Measurements from ENCODE around the gene GIGYF1. TPM values are rescaled to one million over a fixed set of nuclear protein-coding genes. Genes with fewer than 3 reads are reported as not detected.

The GIGYF1 gene
- total and polyA plus RNA-seq, 2 of the 8 experiments (the other 6 are each of a cell fraction or from before 2014, with no cell fraction given), result 24.1 to 99.3 TPM

DNA sequence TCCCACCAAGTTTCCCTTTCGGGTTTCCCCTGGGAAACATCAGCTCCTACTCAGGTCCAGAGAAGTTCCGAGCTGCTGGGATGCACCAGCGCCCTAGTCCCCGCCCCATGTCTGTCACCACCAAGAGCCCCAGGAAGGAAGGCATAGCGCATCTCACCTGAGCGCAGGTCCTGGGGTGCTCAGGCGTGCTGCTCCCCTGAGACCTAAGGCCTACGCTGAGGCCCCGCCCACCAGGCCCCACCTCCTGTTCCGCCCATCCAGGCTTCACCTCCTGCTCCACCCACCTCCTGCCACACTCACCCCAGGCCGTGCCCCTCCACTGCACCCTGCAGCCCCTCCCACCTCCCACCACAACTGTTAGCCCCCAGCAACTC is 51.5 kb downstream of the GIGYF1 start:
- Histone ChIP-seq H3K27ac (ENCODE audit: low read depth, low read length) (no peak overlapping the region), H3K4me2 (ENCODE audit: insufficient read depth in 1 of 2, low read depth in 2 of 2, low read length in 2 of 2) (peak overlapping the region; percentile 7 to 40; a peak in 1 of 4 replicates), H4K8ac (ENCODE audit: extremely low read depth, insufficient read depth, low read length) (no peak overlapping the region), H3K23ac (ENCODE audit: insufficient read length) (no peak overlapping the region), H3K4me3 (ENCODE audit: extremely low read depth in 1 of 4, insufficient read depth in 2 of 4, low read depth in 3 of 4, low read length in 4 of 4) (no peak overlapping the region), H2BK5ac (ENCODE audit: low read depth, low read length) (no peak overlapping the region), H3K14ac (ENCODE audit: insufficient read length) (no peak overlapping the region), H3K9me3 (ENCODE audit: insufficient read depth in 2 of 2, low read depth in 1 of 2, low read length in 1 of 2) (no peaks in the 10 kb centered on the region), H3K23me2 (ENCODE audit: low read depth, low read length) (peaks cover 2% of the 10 kb centered on the region; the same call in 1 of the 2 replicates), H2BK120ac (replicated peaks; ENCODE audit: low read depth, low read length) (no peak overlapping the region), H3K4ac (replicated peaks; ENCODE audit: insufficient read length, low read depth, low read length) (no peak overlapping the region), H4K91ac (replicated peaks; ENCODE audit: insufficient read length, low read length) (no peak overlapping the region), H3K9ac (replicated peaks in 1 of 4; ENCODE audit: extremely low read depth in 1 of 4, low read depth in 3 of 4, low read length in 3 of 4) (no peak overlapping the region), H2AK5ac (ENCODE audit: low read depth, low read length) (no peak overlapping the region), H3K79me2 (ENCODE audit: control insufficient read depth in 1 of 2, insufficient read depth in 2 of 2, low read length in 2 of 2) (no peaks in the 10 kb centered on the region), H3K79me1 (ENCODE audit: low read depth, low read length) (no peaks in the 10 kb centered on the region), H2BK15ac (ENCODE audit: low read length) (no peak overlapping the region), H3K36me3 (ENCODE audit: control insufficient read depth in 2 of 4, insufficient read depth in 4 of 4, low read length in 3 of 4) (no peaks in the 10 kb centered on the region), H4K5ac (ENCODE audit: insufficient read length, low read depth, low read length) (no peak overlapping the region), H3K18ac (ENCODE audit: extremely low read depth, low read length) (no peak overlapping the region), H3K27me3 (replicated peaks in 1 of 4; ENCODE audit: control insufficient read depth in 3 of 4, extremely low read depth in 1 of 4, insufficient read depth in 3 of 4, low read length in 3 of 4) (no peaks in the 10 kb centered on the region), H3K56ac (replicated peaks; ENCODE audit: insufficient read length, low read depth, low read length) (no peak overlapping the region), H3K4me1 (replicated peaks in 1 of 4; ENCODE audit: control insufficient read depth in 3 of 4, insufficient read depth in 4 of 4, low read length in 3 of 4) (peaks cover 0 to 33% (median 18%) of the 10 kb centered on the region in 4 experiments; a peak in 6 of 7 replicates), H4K20me1 (replicated peaks in 1 of 2; ENCODE audit: control insufficient read depth in 1 of 2, insufficient read depth in 2 of 2, low read length in 2 of 2) (no peaks in the 10 kb centered on the region), H2BK20ac (ENCODE audit: low read length) (no peak overlapping the region), H2AFZ (ENCODE audit: low read length) (no peak overlapping the region), H2BK12ac (ENCODE audit: low read depth, low read length) (no peak overlapping the region)
- ChIA-PET POLR2A (ENCODE audit: partially characterized antibody) (interaction anchor here (0.9 to 2.0 kb wide), 5 partner anchors 13 to 63 kb away, joined by 3 to 5 read pairs (median 4); partner anchors contain the start of gene ACTL6B), CTCF (ENCODE audit: partially characterized antibody) (interaction anchor here (0.6 to 1.9 kb wide), 16 partner anchors 8 to 452 kb away, joined by 3 to 13 read pairs (median 3); no protein-coding TSS in a partner anchor)
- FAIRE-seq, result no peak
- peak; percentile 31 to 88 for DNase-seq (ENCODE audit: low read depth in 1 of 2, low spot score in 2 of 2)
- WGBS, 2 experiments (ENCODE audit: extremely low coverage in 1 of 2, insufficient coverage in 1 of 2, insufficient read length in 1 of 2, insufficient replicate concordance in 2 of 2, low coverage in 1 of 2, low lambda C conversion rate in 2 of 2, missing lambda C conversion rate in 1 of 2), result 60% methylated on average over 2 of the region's 11 CpGs; no CpG with 5 or more reads in 1 of the 2 experiments
- TF ChIP-seq RAD21 (IDR thresholded peaks at IDR 0.05 in 1 of 2, conservative IDR thresholded peaks at IDR 0.05 in 1 of 2; ENCODE audit: low read depth in 2 of 2, low read length in 2 of 2) (0 out of 4 replicates have a peak, but pooled peaks of 1 of the 2 experiments have one; percentile 2), SP4 (IDR thresholded peaks at IDR 0.05; ENCODE audit: low read length) (no peak)

All from H1 (cell line).